GM21786 (cell line): Measurements from ENCODE around the gene UVSSA.

ENCODE experiments used
- ATAC-seq: cut with Tn5 transposase; IDR thresholded peaks from one replicate; pipeline ENCODE4 v1.9.1; 2021; ENCODE audit not compliant: unreplicated experiment

UVSSA gene

GRCh38 chr4:1346781-1347409, at the start of gene UVSSA:
TSS of gene UVSSA (plus strand) at chr4:1347208. CDS start at chr4:1348092, 884 bp downstream.
- peak; percentile 95 for ATAC-seq

- ATAC-seq, result no peak
These were observed 49.3 kb upstream of the UVSSA start for GRCh38 chr4:1297456-1298325.

DNA sequence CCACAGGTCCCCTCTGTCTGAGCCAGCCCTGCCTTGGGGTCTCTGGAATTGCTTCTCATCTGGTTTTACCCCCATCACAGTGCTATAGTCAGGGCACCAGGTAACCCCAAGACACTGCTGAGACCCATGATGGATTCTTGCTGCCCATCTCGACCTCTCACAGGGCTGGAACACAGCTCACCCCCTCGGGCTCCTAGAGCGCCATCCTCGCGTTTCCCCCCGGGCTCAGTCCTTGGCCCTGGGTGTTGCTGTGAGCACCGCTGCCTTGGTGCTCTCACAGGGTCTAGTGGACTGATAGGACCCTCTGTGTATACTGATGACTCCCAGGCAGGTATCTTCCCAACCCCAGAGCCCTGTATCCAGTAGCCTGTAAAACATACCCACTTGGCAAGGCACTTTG, 48.5 kb upstream of the UVSSA start:
- no peak for ATAC-seq

DNA sequence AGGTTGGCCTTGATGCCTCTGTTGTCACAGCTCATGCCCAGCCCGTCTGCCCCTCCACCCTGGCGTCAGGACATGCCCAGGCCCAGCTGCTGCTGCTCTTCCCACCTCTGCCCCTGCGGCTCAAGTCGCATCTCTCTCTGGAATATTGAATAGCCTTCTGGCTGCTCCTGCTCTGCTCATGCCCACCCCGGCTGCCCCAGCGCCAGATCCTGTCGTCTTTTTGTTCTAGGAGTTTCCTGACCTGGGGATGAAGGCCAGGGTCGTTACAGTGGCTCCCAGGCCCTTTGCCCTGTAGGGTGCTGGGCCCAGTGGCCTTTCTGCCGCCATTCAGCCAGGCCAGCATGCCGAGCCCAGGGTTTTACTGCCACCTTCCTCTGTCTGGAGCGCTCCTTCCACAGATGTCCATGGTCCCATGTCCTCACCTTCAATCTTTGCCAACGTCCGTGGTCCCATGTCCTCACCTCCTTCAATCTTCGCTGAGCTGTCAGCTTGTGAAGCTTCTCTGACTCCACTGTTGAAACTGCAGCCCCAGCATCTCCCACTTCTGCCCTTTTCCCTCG, 47.6 kb upstream of the UVSSA start:
- no peak for ATAC-seq

GRCh38 chr4:1300466-1301455, 46.2 kb upstream of the UVSSA start:
- no peak for ATAC-seq

- no peak for ATAC-seq
These were observed 44.8 kb upstream of the UVSSA start for GRCh38 chr4:1302159-1302558.

DNA sequence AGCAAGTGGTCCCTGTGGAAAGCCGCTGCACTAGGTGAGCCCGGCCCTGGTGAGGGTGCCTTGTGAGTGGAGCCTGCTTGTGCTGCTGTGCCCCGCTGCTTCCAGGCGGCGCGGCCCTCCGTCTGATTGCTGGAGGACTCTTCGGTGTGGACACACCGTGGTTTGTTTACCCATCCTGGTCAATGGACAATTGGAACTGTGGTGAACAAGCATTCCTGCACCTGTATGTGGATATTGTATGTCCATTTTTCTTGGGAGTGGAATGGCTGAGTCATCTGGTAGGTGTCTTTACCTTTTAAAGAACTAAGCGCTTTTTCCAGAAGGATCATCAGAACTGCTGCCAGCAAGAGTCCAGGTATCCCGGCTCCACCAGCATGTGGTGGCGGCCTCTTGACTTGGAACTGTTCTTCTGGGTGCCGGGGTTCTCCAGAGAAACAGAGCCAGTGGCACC, 41.7 kb upstream of the UVSSA start:
- ATAC-seq, result no peak

DNA sequence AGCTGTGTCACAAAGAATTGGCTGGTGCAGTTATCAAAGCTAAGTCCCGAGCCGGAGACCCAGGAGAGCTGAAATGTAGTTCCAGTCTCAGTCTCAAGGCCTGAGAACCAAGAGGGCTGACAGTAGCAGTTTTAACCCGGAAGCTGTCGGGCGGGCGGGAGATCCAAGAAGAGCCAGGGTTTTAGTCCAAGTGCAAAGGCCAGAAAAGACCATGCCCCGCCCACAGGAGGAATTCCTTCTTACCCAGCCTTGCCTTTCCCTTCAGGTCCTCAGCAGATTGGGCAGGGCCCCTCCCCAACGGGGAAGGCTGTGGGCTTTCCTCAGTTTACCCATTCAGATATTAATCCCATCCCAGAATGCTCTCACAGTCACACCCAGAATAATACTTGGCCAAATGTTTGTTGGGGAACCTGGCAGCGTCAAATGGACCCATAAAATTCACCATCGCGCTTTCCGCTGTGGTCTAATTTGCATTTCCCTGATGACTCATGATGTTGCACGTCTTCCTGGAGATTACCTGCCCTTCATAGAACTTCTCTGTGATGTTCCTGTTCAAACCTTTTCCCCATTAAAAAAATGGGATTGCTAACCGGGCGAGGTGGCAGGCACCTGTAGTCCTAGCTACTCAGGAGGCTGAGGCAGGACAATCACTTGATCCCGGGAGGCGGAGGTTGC, 41.1 kb upstream of the UVSSA start:
- ATAC-seq, result no peak

DNA sequence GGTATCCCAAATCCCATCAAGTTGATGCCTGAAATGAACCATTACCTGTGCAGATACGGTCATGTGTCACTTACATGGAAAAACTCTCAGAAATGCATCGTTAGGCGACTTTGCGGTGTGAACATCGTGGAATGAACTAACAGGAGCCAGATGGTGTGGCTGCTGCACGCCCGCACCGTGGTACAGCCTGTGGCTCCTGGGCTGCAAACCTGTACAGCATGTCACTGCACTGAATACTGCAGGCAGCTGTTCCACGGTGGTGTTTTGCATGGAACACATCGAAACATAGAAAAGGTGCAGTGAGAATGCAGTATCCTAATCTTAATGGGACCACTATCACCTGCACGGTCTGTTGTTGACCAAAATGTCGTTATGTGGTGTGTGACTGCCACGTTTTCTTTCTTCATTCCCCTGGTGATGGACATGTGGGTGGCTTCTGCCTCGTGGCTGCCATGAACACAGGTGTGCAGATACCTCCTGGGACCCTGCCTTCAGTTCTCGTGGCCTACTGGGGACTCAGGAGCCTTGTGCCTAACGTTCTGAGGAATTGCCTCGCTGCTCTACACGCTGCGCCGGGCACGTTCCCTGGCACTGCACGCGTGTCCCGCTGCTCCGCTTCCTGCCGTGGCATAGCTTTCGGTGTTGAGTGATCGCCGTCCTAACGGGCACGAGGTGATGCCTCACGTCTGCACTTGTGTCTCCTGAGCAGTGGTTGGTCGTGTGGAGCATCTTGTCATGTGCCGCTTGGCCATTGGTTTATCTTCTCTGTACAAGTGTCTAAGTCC, 38.9 kb upstream of the UVSSA start:
- ATAC-seq, result no peak

- ATAC-seq, result peak; percentile 74
These were observed 37.6 kb upstream of the UVSSA start for GRCh38 chr4:1309261-1310010.

GRCh38 chr4:1310031-1310795, 36.8 kb upstream of the UVSSA start:
- ATAC-seq, result no peak

GRCh38 chr4:1310796-1311631, 36.0 kb upstream of the UVSSA start:
- ATAC-seq, result no peak

- no peak for ATAC-seq
These were observed 34.0 kb upstream of the UVSSA start for GRCh38 chr4:1312821-1313640.

DNA sequence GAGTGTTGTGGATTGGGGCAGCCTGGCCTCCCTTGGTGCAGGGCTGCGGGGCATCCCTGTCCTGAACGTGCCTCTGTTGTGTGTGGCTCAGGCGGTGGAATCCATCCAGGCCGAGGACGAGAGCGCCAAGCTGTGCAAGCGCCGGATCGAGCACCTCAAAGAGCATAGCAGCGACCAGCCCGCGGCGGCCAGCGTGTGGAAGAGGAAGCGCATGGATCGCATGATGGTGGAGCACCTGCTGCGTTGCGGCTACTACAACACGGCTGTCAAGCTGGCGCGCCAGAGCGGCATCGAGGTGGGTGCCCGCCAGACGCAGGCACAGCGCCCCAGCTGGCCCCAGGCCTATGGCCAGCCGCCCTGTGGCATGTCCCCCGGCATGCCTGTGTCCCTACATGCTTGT, 31.7 kb upstream of the UVSSA start:
- no peak for ATAC-seq

DNA sequence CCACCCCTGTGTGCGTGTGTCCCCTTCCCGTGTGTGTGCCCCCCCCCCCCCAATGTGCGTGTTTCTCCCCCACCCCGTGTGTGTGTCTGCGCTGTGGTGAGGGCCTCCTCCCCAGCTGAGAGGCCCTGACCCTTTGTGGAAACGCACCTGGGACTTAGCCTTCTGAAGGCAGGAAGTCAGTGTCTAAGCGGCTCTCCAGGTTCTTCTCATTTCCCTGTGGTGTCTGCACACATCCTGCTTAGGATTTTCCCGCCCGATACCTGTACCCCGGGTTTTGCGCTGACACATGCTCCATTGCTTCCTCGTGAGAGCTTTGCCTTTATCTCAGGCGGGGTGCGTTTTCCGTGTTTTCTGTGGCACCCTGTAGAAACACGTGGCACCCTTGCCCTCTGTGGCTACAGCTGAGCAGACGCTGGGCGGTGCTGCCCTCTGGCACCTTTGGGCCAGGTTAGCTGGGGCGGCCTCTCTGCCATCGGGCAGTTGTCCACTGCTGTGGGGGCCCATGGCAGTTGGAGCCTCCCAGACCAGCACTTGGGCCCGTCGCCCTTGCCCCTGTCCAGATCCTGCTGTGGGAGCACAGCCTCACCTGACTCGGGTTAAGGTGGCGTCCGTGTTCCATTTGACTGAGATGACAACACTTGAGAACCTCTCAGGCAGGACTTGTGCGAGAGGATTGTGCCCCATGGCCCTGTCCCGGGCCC, 31.0 kb upstream of the UVSSA start:
- no peak for ATAC-seq
